Astrocyte (in vitro differentiated cells and primary cell): ENCODE data around the gene DCAF7.

Experiments
- EZH2 ChIP-seq: IDR thresholded peaks from 2 replicates; pipeline ENCODE4 v1.6.1; 2012; ENCODE audit warnings: mild to moderate bottlenecking, low read length, inconsistent platforms; ENCODE audit not compliant: insufficient read depth
- TF ChIP-seq, protein P1 (sequence below): IDR thresholded peaks from 2 replicates; pipeline ENCODE4 v1.5.1; 2011; ENCODE audit warnings: low read depth, mild to moderate bottlenecking, inconsistent platforms, low read length, moderate library complexity; ENCODE audit not compliant: insufficient read depth

DNA sequence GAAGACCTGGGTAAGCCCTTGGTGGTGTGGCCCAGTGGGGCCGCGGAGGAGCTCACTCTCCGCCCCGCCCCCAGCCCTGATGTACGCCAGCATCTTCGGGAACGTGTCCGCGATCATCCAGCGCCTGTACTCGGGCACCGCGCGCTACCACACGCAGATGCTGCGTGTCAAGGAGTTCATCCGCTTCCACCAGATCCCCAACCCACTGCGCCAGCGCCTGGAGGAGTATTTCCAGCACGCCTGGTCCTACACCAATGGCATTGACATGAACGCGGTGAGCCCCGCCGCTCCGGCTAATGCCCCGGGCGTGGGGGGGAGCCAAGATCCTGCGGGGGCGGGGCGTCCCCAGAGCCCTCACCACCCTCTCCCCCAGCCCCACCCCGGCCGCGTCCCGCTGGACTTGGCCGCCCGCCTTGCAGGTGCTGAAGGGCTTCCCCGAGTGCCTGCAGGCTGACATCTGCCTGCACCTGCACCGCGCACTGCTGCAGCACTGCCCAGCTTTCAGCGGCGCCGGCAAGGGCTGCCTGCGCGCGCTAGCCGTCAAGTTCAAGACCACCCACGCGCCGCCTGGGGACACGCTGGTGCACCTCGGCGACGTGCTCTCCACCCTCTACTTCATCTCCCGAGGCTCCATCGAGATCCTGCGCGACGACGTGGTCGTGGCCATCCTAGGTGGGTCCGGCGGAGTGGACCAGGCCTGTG, 12.1 kb upstream of the DCAF7 start:
- TF ChIP-seq, protein P1, sequence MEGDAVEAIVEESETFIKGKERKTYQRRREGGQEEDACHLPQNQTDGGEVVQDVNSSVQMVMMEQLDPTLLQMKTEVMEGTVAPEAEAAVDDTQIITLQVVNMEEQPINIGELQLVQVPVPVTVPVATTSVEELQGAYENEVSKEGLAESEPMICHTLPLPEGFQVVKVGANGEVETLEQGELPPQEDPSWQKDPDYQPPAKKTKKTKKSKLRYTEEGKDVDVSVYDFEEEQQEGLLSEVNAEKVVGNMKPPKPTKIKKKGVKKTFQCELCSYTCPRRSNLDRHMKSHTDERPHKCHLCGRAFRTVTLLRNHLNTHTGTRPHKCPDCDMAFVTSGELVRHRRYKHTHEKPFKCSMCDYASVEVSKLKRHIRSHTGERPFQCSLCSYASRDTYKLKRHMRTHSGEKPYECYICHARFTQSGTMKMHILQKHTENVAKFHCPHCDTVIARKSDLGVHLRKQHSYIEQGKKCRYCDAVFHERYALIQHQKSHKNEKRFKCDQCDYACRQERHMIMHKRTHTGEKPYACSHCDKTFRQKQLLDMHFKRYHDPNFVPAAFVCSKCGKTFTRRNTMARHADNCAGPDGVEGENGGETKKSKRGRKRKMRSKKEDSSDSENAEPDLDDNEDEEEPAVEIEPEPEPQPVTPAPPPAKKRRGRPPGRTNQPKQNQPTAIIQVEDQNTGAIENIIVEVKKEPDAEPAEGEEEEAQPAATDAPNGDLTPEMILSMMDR = no peak
- TF ChIP-seq EZH2 = peak; percentile 84
